ENCODE measurements around the gene GNAQ. TPM values are rescaled to one million over a fixed set of nuclear protein-coding genes. Genes with fewer than 3 reads are reported as not detected.

GNAQ gene
- total and polyA plus RNA-seq, 3 donors from 2014 or later = 23.5 to 42.9 (median 39.4) TPM

- no peak overlapping the region for H3K27ac ChIP-seq
- intact Hi-C loops (cut with DNase I; ENCODE audit: low total_unique reads) = no loop called here
- WGBS, 2 donors = 42 to 54% methylated on average over 1 of the region's 1 CpG
Measured at GRCh38 chr9:78006734-78007133, 24.9 kb downstream of the GNAQ start.

GRCh38 chr9:78005231-78006002 is 26.2 kb downstream of the GNAQ start:
- 84 to 88% methylated on average over 9 of the region's 9 CpGs for WGBS, 2 donors
- Histone ChIP-seq H3K9me3 (no peaks in the 10 kb centered on the region), H3K36me3 (ENCODE audit: low read depth, missing control alignments) (no peaks in the 10 kb centered on the region), H3K27me3 (no peaks in the 10 kb centered on the region), H3K4me1 (peaks cover 14% of the 10 kb centered on the region), H3K4me3 (no peak overlapping the region), H3K27ac (no peak overlapping the region)
- TF ChIP-seq CTCF (IDR thresholded peaks at IDR 0.05) (no peak), POLR2A (IDR thresholded peaks at IDR 0.05) (no peak)
- intact Hi-C loops (cut with DNase I; ENCODE audit: low total_unique reads) = no loop called here
- DNase-seq = no peak

More at GRCh38 chr9:78006734-78007133, 24.9 kb downstream of the GNAQ start:
- H3K36me3 ChIP-seq (ENCODE audit: low read depth, missing control alignments) = no peaks in the 10 kb centered on the region
- DNase-seq = no peak
- no peaks in the 10 kb centered on the region for H3K27me3 ChIP-seq
- H3K4me3 ChIP-seq = no peak overlapping the region
- TF ChIP-seq CTCF (IDR thresholded peaks at IDR 0.05) = no peak
- no peak for TF ChIP-seq POLR2A (IDR thresholded peaks at IDR 0.05)
- H3K4me1 ChIP-seq = peaks cover 22% of the 10 kb centered on the region
- no peaks in the 10 kb centered on the region for H3K9me3 ChIP-seq

- Histone ChIP-seq H3K4me1 (peaks cover 18% of the 10 kb centered on the region), H3K9me3 (no peaks in the 10 kb centered on the region), H3K27ac (no peak overlapping the region), H3K36me3 (ENCODE audit: low read depth, missing control alignments) (no peaks in the 10 kb centered on the region), H3K27me3 (no peaks in the 10 kb centered on the region), H3K4me3 (no peak overlapping the region)
- intact Hi-C loops (cut with DNase I; ENCODE audit: low total_unique reads) = no loop called here
- WGBS, 2 donors = 81 to 87% methylated on average over 6 of the region's 6 CpGs
- no peak for DNase-seq
- TF ChIP-seq POLR2A (IDR thresholded peaks at IDR 0.05) (no peak), CTCF (IDR thresholded peaks at IDR 0.05) (peak in 1 of 3 experiments; percentile 25)
Measured at GRCh38 chr9:78004478-78005229, 27.0 kb downstream of the GNAQ start.

- Histone ChIP-seq H3K4me1 (peaks cover 24% of the 10 kb centered on the region), H3K4me3 (no peak overlapping the region), H3K27me3 (no peaks in the 10 kb centered on the region), H3K36me3 (ENCODE audit: low read depth, missing control alignments) (no peaks in the 10 kb centered on the region), H3K9me3 (no peaks in the 10 kb centered on the region), H3K27ac (no peak overlapping the region)
- no peak for TF ChIP-seq POLR2A (IDR thresholded peaks at IDR 0.05)
- no peak for TF ChIP-seq CTCF (IDR thresholded peaks at IDR 0.05)
- DNase-seq = no peak
- WGBS, 2 donors = 87 to 89% methylated on average over 4 of the region's 4 CpGs
- intact Hi-C loops (cut with DNase I; ENCODE audit: low total_unique reads) = no loop called here
Measured at GRCh38 chr9:78003730-78004129, 27.9 kb downstream of the GNAQ start.

Data from testis (tissue), 3 donors.